ENCODE measurements around the gene TAF3. TPM values are rescaled to one million over a fixed set of nuclear protein-coding genes. Genes with fewer than 3 reads are reported as not detected.

The TAF3 gene
- total RNA-seq, 1 experiment from 2014 or later = 5.5 TPM

DNA sequence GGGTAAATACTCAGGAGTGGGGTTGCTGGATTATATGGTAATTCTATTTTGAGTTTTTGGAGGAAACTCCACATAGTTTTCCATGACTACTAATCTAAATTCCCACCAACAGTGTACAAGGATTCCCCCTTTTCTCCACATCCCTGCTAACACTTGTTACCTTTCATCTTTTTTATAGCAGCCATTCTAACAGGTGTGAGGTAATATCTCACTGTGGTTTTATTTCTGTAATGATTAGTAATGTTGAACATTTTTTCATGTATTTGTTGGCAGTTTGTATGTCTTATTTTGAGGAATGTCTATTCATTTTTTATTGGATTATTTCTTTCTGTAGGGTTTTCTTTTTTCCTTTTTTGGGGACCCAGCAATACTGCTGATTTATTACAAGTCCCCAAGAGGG is 14.9 kb downstream of the TAF3 start:
- POLR2A ChIA-PET = no interaction called here
- no peak overlapping the region for H3K4me3 ChIP-seq (ENCODE audit: low read depth in 2 of 2, low read length in 2 of 2)
- TF ChIP-seq, protein P1, sequence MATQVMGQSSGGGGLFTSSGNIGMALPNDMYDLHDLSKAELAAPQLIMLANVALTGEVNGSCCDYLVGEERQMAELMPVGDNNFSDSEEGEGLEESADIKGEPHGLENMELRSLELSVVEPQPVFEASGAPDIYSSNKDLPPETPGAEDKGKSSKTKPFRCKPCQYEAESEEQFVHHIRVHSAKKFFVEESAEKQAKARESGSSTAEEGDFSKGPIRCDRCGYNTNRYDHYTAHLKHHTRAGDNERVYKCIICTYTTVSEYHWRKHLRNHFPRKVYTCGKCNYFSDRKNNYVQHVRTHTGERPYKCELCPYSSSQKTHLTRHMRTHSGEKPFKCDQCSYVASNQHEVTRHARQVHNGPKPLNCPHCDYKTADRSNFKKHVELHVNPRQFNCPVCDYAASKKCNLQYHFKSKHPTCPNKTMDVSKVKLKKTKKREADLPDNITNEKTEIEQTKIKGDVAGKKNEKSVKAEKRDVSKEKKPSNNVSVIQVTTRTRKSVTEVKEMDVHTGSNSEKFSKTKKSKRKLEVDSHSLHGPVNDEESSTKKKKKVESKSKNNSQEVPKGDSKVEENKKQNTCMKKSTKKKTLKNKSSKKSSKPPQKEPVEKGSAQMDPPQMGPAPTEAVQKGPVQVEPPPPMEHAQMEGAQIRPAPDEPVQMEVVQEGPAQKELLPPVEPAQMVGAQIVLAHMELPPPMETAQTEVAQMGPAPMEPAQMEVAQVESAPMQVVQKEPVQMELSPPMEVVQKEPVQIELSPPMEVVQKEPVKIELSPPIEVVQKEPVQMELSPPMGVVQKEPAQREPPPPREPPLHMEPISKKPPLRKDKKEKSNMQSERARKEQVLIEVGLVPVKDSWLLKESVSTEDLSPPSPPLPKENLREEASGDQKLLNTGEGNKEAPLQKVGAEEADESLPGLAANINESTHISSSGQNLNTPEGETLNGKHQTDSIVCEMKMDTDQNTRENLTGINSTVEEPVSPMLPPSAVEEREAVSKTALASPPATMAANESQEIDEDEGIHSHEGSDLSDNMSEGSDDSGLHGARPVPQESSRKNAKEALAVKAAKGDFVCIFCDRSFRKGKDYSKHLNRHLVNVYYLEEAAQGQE (IDR thresholded peaks at IDR 0.05; ENCODE audit: insufficient read depth in 1 of 2, low read depth in 2 of 2, low read length in 1 of 2) = no peak
- TF ChIP-seq CTCF (IDR thresholded peaks at IDR 0.05) (no peak), POLR2AphosphoS5 (IDR thresholded peaks at IDR 0.05; ENCODE audit: low read depth, low read length) (no peak)
- intact Hi-C loops (cut with micrococcal nuclease; ENCODE audit: unreplicated experiment) (no loop called here), in situ Hi-C loops (cut with HindIII; ENCODE audit: low pct_unique_long_range_greater_than_20kb, low sequenced_read_pairs) (no loop called here)
- CTCF ChIA-PET = no interaction called here
- no peaks in the 10 kb centered on the region for H3K36me3 ChIP-seq (ENCODE audit: control insufficient read depth, insufficient read depth, low read length)
- no peaks in the 10 kb centered on the region for H3K27me3 ChIP-seq (ENCODE audit: control insufficient read depth, insufficient read depth, low read length)
- DNase-seq (ENCODE audit: low read depth, low spot score) (no peak), ATAC-seq (no peak)
- no peaks in the 10 kb centered on the region for H3K4me1 ChIP-seq (ENCODE audit: control insufficient read depth, insufficient read depth, low read length)
- no peak overlapping the region for H3K27ac ChIP-seq (ENCODE audit: low read length)
- no peaks in the 10 kb centered on the region for H3K9me3 ChIP-seq (ENCODE audit: control insufficient read depth, insufficient read depth, low read depth, low read length)
- BruUV-seq (replicated peaks) = no TSS peak

GRCh38 chr10:7834262-7834661 is 16.0 kb downstream of the TAF3 start:
- Histone ChIP-seq H3K9me3 (ENCODE audit: control insufficient read depth, insufficient read depth, low read depth, low read length) (no peaks in the 10 kb centered on the region), H3K4me3 (ENCODE audit: low read depth in 2 of 2, low read length in 2 of 2) (no peak overlapping the region), H3K4me1 (ENCODE audit: control insufficient read depth, insufficient read depth, low read length) (no peaks in the 10 kb centered on the region), H3K27ac (ENCODE audit: low read length) (no peak overlapping the region), H3K27me3 (ENCODE audit: control insufficient read depth, insufficient read depth, low read length) (no peaks in the 10 kb centered on the region), H3K36me3 (ENCODE audit: control insufficient read depth, insufficient read depth, low read length) (no peaks in the 10 kb centered on the region)
- CTCF ChIA-PET = no interaction called here
- in situ Hi-C loops (cut with HindIII; ENCODE audit: low pct_unique_long_range_greater_than_20kb, low sequenced_read_pairs) = no loop called here
- POLR2A ChIA-PET = no interaction called here
- ATAC-seq (no peak), DNase-seq (ENCODE audit: low read depth, low spot score) (no peak)
- BruUV-seq (replicated peaks) = no TSS peak
- TF ChIP-seq CTCF (IDR thresholded peaks at IDR 0.05) (no peak), SIN3A (IDR thresholded peaks at IDR 0.05; ENCODE audit: borderline replicate concordance, insufficient read depth, low read depth, low read length) (no peak), POLR2AphosphoS5 (IDR thresholded peaks at IDR 0.05; ENCODE audit: low read depth, low read length) (no peak), TCF7L2 (IDR thresholded peaks at IDR 0.05; ENCODE audit: low read depth, low read length) (no peak)
- TF ChIP-seq, protein P1 (IDR thresholded peaks at IDR 0.05; ENCODE audit: insufficient read depth in 1 of 2, low read depth in 2 of 2, low read length in 1 of 2) = no peak
- intact Hi-C loops (cut with micrococcal nuclease; ENCODE audit: unreplicated experiment) = no loop called here

All from Panc1 (cell line).